Measurements from ENCODE around the gene BCAS4. TPM values are rescaled to one million over a fixed set of nuclear protein-coding genes. Genes with fewer than 3 reads are reported as not detected.
"Not testable (repeated sequence)": the region's sequence is repeated elsewhere in the genome, so short reads cannot be mapped to it uniquely, and the experiment has no call there.

Gene BCAS4
- total RNA-seq, 1 donor from 2014 or later, result 1.1 TPM

- peak; percentile 76 for DNase-seq (ENCODE audit: low spot score)
These were observed 25.2 kb upstream of the BCAS4 start for GRCh38 chr20:50769551-50770085.

- peak; percentile 57 for DNase-seq (ENCODE audit: low spot score)
These were observed 23.3 kb upstream of the BCAS4 start for GRCh38 chr20:50771419-50772080.

GRCh38 chr20:50772420-50773185 lies 22.3 kb upstream of the BCAS4 start:
- peak; percentile 47 for DNase-seq (ENCODE audit: low spot score)

GRCh38 chr20:50774515-50774914 lies 20.3 kb upstream of the BCAS4 start:
- DNase-seq (ENCODE audit: low spot score), result no peak

GRCh38 chr20:50776122-50776817 lies 18.6 kb upstream of the BCAS4 start:
- peak; percentile 16 for DNase-seq (ENCODE audit: low spot score)

GRCh38 chr20:50777373-50777772 lies 17.5 kb upstream of the BCAS4 start:
- DNase-seq (ENCODE audit: low spot score), result no peak

GRCh38 chr20:50778994-50779393 lies 15.9 kb upstream of the BCAS4 start:
- not testable (repeated sequence) for DNase-seq (ENCODE audit: low spot score)

GRCh38 chr20:50783390-50783789 lies 11.5 kb upstream of the BCAS4 start:
- no peak for DNase-seq (ENCODE audit: low spot score)

GRCh38 chr20:50783903-50784302 lies 11.0 kb upstream of the BCAS4 start:
- DNase-seq (ENCODE audit: low spot score), result no peak

GRCh38 chr20:50784464-50784863 lies 10.4 kb upstream of the BCAS4 start:
- DNase-seq (ENCODE audit: low spot score), result no peak

- no peak for DNase-seq (ENCODE audit: low spot score)
These were observed 8.2 kb upstream of the BCAS4 start for GRCh38 chr20:50786703-50787102.

- DNase-seq (ENCODE audit: low spot score), result no peak
These were observed 7.7 kb upstream of the BCAS4 start for GRCh38 chr20:50787181-50787580.

- no peak for DNase-seq (ENCODE audit: low spot score)
These were observed 6.5 kb upstream of the BCAS4 start for GRCh38 chr20:50788045-50788991.

- no peak for DNase-seq (ENCODE audit: low spot score)
These were observed 4.8 kb upstream of the BCAS4 start for GRCh38 chr20:50789968-50790650.

GRCh38 chr20:50790651-50791277 lies 4.1 kb upstream of the BCAS4 start:
- peak; percentile 95 for DNase-seq (ENCODE audit: low spot score)

- DNase-seq (ENCODE audit: low spot score), result no peak
These were observed 1.9 kb upstream of the BCAS4 start for GRCh38 chr20:50792708-50793574.

- not testable (repeated sequence) for DNase-seq (ENCODE audit: low spot score)
These were observed 1.3 kb upstream of the BCAS4 start for GRCh38 chr20:50793575-50794016.

- DNase-seq (ENCODE audit: low spot score), result no peak
These were observed 548 bp upstream of the BCAS4 start for GRCh38 chr20:50794181-50794845.

All from mesenteric fat pad (tissue), 1 donor.